HG03060 (cell line): ENCODE results near the gene DAGLB.

Experiments
- ATAC-seq: cut with Tn5 transposase; IDR thresholded peaks from one replicate; pipeline ENCODE4 v1.9.1; 2021; ENCODE audit warnings: low read depth, moderate number of reproducible peaks; ENCODE audit not compliant: unreplicated experiment

DAGLB gene, protein sequence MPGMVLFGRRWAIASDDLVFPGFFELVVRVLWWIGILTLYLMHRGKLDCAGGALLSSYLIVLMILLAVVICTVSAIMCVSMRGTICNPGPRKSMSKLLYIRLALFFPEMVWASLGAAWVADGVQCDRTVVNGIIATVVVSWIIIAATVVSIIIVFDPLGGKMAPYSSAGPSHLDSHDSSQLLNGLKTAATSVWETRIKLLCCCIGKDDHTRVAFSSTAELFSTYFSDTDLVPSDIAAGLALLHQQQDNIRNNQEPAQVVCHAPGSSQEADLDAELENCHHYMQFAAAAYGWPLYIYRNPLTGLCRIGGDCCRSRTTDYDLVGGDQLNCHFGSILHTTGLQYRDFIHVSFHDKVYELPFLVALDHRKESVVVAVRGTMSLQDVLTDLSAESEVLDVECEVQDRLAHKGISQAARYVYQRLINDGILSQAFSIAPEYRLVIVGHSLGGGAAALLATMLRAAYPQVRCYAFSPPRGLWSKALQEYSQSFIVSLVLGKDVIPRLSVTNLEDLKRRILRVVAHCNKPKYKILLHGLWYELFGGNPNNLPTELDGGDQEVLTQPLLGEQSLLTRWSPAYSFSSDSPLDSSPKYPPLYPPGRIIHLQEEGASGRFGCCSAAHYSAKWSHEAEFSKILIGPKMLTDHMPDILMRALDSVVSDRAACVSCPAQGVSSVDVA

DNA sequence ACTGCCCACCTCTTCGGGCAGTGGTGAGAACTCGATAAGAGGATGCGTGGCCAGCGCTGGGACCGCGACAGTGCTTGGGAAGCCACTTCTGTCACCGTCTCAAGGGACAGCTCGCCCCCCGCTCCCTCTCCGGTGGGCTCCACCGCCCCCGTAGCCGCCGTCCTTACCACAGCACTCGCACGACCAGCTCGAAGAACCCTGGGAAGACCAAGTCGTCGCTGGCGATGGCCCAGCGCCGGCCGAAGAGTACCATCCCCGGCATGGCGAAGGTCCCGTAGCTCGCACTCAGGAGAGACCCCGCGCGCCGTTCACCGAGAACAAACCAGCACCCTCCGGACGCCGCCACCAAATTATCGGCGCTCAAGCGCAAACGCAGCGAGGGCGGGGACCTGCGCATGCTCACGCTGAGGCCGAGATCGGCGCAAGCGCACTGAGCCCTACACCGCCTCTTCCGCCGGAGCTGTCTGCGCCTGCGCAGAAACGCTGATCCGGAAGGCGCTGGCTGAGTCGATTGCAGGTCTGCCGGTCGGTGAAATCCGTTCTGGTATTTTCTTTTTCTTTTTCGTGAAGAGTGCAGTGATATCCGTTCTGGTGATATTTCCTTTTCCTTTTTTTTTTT lies at the start of gene DAGLB:
TSS of gene DAGLB (minus strand) at position 374 of the 619 bp plus-strand sequence. CDS start at position 262, 112 bp downstream.
- ATAC-seq = peak; percentile 68

DNA sequence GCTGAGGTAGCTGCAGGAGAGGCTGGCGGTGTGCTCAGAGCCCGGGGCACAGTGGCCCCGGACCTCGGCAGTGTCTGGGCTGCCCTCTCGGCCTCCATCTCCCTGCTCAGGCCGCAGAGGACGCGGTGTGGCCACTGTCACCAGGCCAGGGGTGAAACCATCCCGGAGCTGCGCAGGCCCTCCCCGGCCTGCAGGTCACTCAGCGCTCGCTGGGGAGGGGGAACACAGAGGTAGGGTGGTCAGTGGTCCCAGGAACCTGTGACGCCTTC lies 49.8 kb upstream of the DAGLB start:
- no peak for ATAC-seq

GRCh38 chr7:6496842-6497636 lies 49.3 kb upstream of the DAGLB start:
- no peak for ATAC-seq

- ATAC-seq = no peak
Measured at GRCh38 chr7:6495597-6496262, 48.0 kb upstream of the DAGLB start.

GRCh38 chr7:6494365-6494764 lies 46.6 kb upstream of the DAGLB start:
- ATAC-seq = no peak

GRCh38 chr7:6491194-6491593 lies 43.4 kb upstream of the DAGLB start:
- ATAC-seq = no peak

DNA sequence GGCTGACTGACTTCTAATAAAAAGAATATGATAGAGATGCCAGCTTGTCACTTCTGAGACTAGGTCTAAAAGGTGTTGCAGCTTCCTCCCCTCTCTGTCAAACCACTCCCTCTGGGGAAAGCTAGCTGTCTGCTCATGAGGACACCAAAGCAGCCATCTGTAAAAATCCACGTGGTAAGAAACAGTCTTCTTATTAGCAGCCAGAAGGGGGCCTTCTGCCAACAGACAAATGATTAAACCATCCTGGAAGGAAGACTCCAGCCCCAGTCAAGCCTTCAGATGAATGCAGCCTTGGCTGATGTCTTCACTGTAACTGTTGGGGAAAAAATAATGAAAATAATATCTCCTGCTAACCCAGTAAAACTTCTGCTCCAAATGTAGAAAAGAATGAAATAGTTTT lies 41.9 kb upstream of the DAGLB start:
- ATAC-seq = no peak

DNA sequence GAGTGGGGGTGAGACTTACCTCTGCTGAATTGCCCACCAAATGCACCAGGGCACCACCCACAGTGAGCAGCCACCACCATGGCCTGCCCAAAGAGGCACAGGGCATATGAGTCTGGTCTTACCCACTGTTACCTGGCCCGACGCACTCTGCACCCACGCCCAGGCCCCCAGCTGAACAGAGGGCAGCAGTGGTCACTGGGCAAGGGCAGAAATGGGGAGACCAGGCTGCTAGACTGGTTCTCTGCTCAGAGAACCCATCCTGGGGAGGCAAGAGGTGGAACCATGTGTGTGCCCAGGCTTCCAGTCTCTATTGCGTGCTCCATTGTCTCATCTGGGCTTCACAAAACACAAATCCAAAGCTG lies 39.4 kb upstream of the DAGLB start:
- ATAC-seq = no peak

- no peak for ATAC-seq
Measured at GRCh38 chr7:6486438-6487183, 38.9 kb upstream of the DAGLB start.

- no peak for ATAC-seq
Measured at GRCh38 chr7:6482743-6483119, 35.0 kb upstream of the DAGLB start.

GRCh38 chr7:6482307-6482706 lies 34.6 kb upstream of the DAGLB start:
- ATAC-seq = no peak

DNA sequence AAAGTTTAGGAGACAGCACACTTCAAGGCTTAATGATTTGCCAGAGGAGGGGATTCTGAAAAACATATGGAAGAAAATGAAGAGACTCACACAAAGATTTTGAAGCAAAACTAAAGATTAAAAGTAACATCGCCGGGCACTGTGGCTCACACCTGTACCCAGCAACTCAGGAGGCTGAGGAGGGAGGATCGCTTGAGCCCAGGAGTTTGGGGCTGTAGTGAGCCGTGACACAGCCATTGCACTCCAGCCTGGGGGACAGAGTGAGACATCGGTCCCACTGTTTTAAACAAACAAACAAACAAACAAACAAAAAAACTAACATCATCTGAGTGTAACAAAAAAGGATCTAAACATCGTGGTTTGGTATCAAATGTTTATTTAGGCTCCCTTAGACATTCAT lies 33.7 kb upstream of the DAGLB start:
- no peak for ATAC-seq

GRCh38 chr7:6480323-6480660 lies 32.5 kb upstream of the DAGLB start:
- no peak for ATAC-seq

GRCh38 chr7:6479067-6479466 lies 31.3 kb upstream of the DAGLB start:
- ATAC-seq = no peak

GRCh38 chr7:6478186-6478585 lies 30.4 kb upstream of the DAGLB start:
- no peak for ATAC-seq

- ATAC-seq = no peak
Measured at GRCh38 chr7:6477318-6477660, 29.5 kb upstream of the DAGLB start.

DNA sequence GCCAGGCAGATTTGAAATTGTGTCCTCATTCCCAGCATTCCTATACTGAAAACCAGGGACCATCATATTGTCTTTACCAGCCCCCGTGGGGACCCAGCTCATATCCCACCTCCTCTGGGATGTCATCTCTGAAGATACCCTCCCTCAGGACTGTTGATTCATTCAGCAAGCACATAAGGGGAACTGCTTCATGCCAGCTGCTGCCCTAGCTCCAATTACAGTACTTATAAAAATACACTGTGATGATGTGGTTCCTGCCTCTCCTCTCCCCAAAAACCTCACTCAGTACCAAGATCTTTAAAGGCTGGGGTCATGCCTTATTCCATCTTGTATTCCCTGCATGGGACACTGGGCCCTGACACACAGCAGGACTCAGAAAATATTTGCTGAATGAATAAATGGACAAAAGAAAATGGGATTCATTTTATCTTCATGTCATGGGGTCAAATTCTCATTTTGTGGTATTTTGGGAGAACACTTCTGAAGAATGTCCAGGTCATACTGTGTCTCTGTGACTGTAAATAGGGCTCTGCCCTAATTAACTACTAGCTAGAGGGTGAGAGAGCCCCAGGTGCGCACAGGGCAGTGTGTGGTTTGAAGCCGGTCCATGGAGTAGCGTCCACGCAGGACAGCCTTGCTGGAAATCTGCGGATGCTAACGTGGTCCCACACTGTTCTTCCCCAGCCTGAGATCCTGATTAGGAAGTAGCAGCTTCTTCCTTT lies 29.0 kb upstream of the DAGLB start:
- ATAC-seq = no peak

GRCh38 chr7:6475433-6476186 lies 27.9 kb upstream of the DAGLB start:
- ATAC-seq = no peak

GRCh38 chr7:6465862-6466261 lies 18.1 kb upstream of the DAGLB start:
- ATAC-seq = no peak
